Esophagus squamous epithelium (tissue), 4 donors: Measurements from ENCODE around the gene HK2.

ENCODE experiments used
- POLR2A ChIP-seq, 4 donors: fragments of 450-650 bp; IDR thresholded peaks; one replicate each; pipeline ENCODE4 v1.6.1; 2017; ENCODE audit warnings: antibody characterized with exemption in 4 of 4, mild to moderate bottlenecking in 4 of 4, moderate library complexity in 3 of 4
- TF ChIP-seq, protein P1 (sequence below), 6 experiments: fragments of 450-650 bp in 4 of 6; fragments of 200-600 bp in 2 of 6; sonication (generic) in 2 of 6; IDR thresholded peaks; one replicate each; pipeline ENCODE4 v1.5.1; 2016 to 2019; ENCODE audit warnings: antibody characterized with exemption in 6 of 6, mild to moderate bottlenecking in 4 of 6, moderate library complexity in 4 of 6

GRCh38 chr2:74925361-74925786 is 91.4 kb downstream of the HK2 start:
- TF ChIP-seq POLR2A (IDR thresholded peaks at IDR 0.05) = no peak
- TF ChIP-seq, protein P1, sequence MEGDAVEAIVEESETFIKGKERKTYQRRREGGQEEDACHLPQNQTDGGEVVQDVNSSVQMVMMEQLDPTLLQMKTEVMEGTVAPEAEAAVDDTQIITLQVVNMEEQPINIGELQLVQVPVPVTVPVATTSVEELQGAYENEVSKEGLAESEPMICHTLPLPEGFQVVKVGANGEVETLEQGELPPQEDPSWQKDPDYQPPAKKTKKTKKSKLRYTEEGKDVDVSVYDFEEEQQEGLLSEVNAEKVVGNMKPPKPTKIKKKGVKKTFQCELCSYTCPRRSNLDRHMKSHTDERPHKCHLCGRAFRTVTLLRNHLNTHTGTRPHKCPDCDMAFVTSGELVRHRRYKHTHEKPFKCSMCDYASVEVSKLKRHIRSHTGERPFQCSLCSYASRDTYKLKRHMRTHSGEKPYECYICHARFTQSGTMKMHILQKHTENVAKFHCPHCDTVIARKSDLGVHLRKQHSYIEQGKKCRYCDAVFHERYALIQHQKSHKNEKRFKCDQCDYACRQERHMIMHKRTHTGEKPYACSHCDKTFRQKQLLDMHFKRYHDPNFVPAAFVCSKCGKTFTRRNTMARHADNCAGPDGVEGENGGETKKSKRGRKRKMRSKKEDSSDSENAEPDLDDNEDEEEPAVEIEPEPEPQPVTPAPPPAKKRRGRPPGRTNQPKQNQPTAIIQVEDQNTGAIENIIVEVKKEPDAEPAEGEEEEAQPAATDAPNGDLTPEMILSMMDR (IDR thresholded peaks at IDR 0.05) = no peak
